A673 (cell line): Measurements from ENCODE around the gene SMAD5.

Experiments used
- EZH2 ChIP-seq: fragments of 200-600 bp; sonication (generic); IDR thresholded peaks from 2 replicates; pipeline ENCODE4 v1.6.1; 2017; ENCODE audit warnings: borderline replicate concordance, low read depth, mild to moderate bottlenecking, mixed read lengths, antibody characterized with exemption, low read length; ENCODE audit not compliant: poor library complexity, severe bottlenecking
- TF ChIP-seq, protein P1 (sequence below): fragments of 300-800, 200-600 bp; sonication (generic); conservative IDR thresholded peaks from 2 replicates; pipeline ENCODE4 v1.5.1; 2017; ENCODE audit warnings: low read depth, mild to moderate bottlenecking, antibody characterized with exemption, low read length, moderate library complexity, mixed read lengths

DNA sequence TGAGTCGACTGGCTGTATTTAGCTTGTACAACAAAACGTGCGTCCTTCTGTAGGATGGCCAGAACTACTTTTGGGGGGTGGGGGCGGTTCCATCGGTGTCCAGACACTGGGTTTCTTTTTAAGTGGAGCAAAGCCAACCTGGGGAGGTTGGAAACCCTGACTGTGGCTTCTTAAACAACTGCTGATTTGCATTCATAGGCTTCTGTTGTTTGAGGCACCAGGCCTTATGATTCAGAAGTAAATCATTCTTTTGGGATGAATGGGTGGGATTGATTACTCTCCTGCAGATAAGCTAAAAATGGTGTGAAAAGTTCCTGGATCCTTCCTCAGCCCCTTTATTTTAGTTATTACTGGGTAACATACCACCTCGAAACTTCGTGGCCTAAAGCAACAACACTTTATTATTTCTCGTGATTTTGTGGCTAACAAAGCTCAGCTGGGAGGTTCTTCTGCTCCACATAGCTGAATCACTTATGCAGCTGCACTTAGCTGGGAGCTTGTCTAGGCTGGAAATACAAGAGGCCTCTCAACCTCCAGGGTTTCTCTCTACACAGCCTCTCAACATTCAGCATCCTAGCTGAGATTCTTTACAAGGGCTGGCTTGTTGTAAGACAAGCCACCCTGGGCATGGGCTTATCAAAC lies 72.5 kb downstream of the SMAD5 start:
- TF ChIP-seq, protein P1, sequence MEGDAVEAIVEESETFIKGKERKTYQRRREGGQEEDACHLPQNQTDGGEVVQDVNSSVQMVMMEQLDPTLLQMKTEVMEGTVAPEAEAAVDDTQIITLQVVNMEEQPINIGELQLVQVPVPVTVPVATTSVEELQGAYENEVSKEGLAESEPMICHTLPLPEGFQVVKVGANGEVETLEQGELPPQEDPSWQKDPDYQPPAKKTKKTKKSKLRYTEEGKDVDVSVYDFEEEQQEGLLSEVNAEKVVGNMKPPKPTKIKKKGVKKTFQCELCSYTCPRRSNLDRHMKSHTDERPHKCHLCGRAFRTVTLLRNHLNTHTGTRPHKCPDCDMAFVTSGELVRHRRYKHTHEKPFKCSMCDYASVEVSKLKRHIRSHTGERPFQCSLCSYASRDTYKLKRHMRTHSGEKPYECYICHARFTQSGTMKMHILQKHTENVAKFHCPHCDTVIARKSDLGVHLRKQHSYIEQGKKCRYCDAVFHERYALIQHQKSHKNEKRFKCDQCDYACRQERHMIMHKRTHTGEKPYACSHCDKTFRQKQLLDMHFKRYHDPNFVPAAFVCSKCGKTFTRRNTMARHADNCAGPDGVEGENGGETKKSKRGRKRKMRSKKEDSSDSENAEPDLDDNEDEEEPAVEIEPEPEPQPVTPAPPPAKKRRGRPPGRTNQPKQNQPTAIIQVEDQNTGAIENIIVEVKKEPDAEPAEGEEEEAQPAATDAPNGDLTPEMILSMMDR, result no peak
- no peak for TF ChIP-seq EZH2
